Sigmoid colon (tissue), 4 donors: ENCODE data around the gene SLC4A3.

Source experiments
- POLR2AphosphoS5 ChIP-seq, 4 donors: sonication (generic); formaldehyde crosslinking; IDR thresholded peaks; one replicate each; pipeline ENCODE4 v1.6.1; 2017; ENCODE audit warnings: antibody characterized with exemption in 4 of 4
- TF ChIP-seq, protein P1 (sequence below), 4 experiments: fragments of 450-650 bp in 3 of 4; fragments of 200-600 bp in 1 of 4; IDR thresholded peaks; one replicate each; pipeline ENCODE4 v1.5.1; 2016 to 2019; ENCODE audit warnings: antibody characterized with exemption in 4 of 4, mild to moderate bottlenecking in 3 of 4, moderate library complexity in 2 of 4

DNA sequence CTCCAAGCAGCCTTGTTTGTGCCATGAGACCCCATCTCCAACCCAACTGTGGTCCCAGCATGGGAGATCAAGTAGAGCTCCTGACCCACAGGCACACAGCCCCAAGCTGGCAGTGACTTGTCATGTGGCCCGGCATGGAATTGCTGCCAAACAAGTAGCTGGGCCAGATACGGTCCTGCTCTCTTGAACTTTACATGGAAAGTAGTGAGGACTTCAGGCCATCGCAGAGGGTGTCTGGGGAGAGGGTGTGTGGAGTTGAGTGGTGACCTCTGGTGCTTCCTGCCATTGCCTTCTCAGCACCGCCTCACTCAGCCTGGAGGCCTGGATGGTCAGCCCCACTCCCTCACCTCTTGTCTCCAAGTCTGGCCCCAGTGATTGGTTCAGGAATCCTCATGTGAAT is 10.9 kb upstream of the SLC4A3 start:
- TF ChIP-seq, protein P1, sequence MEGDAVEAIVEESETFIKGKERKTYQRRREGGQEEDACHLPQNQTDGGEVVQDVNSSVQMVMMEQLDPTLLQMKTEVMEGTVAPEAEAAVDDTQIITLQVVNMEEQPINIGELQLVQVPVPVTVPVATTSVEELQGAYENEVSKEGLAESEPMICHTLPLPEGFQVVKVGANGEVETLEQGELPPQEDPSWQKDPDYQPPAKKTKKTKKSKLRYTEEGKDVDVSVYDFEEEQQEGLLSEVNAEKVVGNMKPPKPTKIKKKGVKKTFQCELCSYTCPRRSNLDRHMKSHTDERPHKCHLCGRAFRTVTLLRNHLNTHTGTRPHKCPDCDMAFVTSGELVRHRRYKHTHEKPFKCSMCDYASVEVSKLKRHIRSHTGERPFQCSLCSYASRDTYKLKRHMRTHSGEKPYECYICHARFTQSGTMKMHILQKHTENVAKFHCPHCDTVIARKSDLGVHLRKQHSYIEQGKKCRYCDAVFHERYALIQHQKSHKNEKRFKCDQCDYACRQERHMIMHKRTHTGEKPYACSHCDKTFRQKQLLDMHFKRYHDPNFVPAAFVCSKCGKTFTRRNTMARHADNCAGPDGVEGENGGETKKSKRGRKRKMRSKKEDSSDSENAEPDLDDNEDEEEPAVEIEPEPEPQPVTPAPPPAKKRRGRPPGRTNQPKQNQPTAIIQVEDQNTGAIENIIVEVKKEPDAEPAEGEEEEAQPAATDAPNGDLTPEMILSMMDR (IDR thresholded peaks at IDR 0.05): no peak
- TF ChIP-seq POLR2AphosphoS5 (IDR thresholded peaks at IDR 0.05): no peak
